K562 (cell line): Measurements from ENCODE around the gene ENKUR. TPM values are rescaled to one million over a fixed set of nuclear protein-coding genes. Genes with fewer than 3 reads are reported as not detected.

Experiments used
- ARID3A ChIP-seq: IDR thresholded peaks from 2 replicates; pipeline ENCODE4 v1.6.1; 2012; ENCODE audit warnings: low read depth, low read length, improper control_type of control experiment, borderline replicate concordance
- ATF1 ChIP-seq, 2 experiments: fragments of 450-650 bp in 1 of 2; IDR thresholded peaks; 2 replicates each; pipeline ENCODE4 v1.6.1; 2016; ENCODE audit warnings: missing compliant biosample characterization in 1 of 2, missing genetic modification characterization in 1 of 2
- CREBBP ChIP-seq: IDR thresholded peaks from one replicate; pipeline ENCODE4 v1.6.1; 2012; ENCODE audit warnings: low read depth, mild to moderate bottlenecking, control low read depth, inconsistent platforms, low read length
- CTCF ChIP-seq, 3 experiments: IDR thresholded peaks in 2 of 3; conservative IDR thresholded peaks in 1 of 3; 2 replicates each; pipeline ENCODE4 v1.5.1; 2011 to 2012; ENCODE audit warnings: low read length in 3 of 3, mild to moderate bottlenecking in 3 of 3, control low read depth in 2 of 3, improper control_type of control experiment in 1 of 3, inconsistent platforms in 1 of 3, low read depth in 1 of 3, mixed read lengths in 1 of 3, moderate library complexity in 1 of 3; ENCODE audit not compliant: insufficient read depth in 2 of 3
- E2F4 ChIP-seq: sonication (generic); formaldehyde crosslinking; IDR thresholded peaks from 2 replicates; pipeline ENCODE4 v1.8.0; 2022; ENCODE audit warnings: mild to moderate bottlenecking, low read depth, missing genetic modification reagents
- ESRRB ChIP-seq: fragments of 250-450 bp; sonication (Bioruptor Pico); IDR thresholded peaks from 2 replicates; pipeline ENCODE4 v1.5.0; 2020; ENCODE audit warnings: mild to moderate bottlenecking, moderate library complexity, borderline replicate concordance
- HDAC2 ChIP-seq: fragments of 450-650 bp; IDR thresholded peaks from 2 replicates; pipeline ENCODE4 v1.6.1; 2016; ENCODE audit warnings: mild to moderate bottlenecking
- KAT7 ChIP-seq: sonication (generic); formaldehyde crosslinking; IDR thresholded peaks from 2 replicates; pipeline ENCODE4 v1.8.0; 2022; ENCODE audit warnings: missing genetic modification reagents, mild to moderate bottlenecking, borderline replicate concordance
- NFE2 ChIP-seq: IDR thresholded peaks from 2 replicates; pipeline ENCODE4 v1.6.1; 2014; ENCODE audit warnings: antibody characterized with exemption, low read depth
- SRF ChIP-seq, 2 experiments: fragments of 250-450, 450-650 bp in 1 of 2; sonication (Bioruptor Pico) in 1 of 2; sonication (generic) in 1 of 2; formaldehyde crosslinking; IDR thresholded peaks; 2 replicates each; pipeline versions ENCODE4 v1.5.0 to v1.5.1; 2020 to 2022; ENCODE audit warnings: mild to moderate bottlenecking in 1 of 2, missing genetic modification reagents in 1 of 2
- TFE3 ChIP-seq: fragments of 450-650 bp; formaldehyde crosslinking; IDR thresholded peaks from 2 replicates; pipeline ENCODE4 v1.4.0; 2020; ENCODE audit warnings: mild to moderate bottlenecking, mixed read lengths
- VEZF1 ChIP-seq: fragments of 200-800 bp; sonication (Bioruptor generic); IDR thresholded peaks from 2 replicates; pipeline ENCODE4 v1.6.1; 2017; ENCODE audit warnings: missing genetic modification characterization, missing compliant biosample characterization
- ZBTB2 ChIP-seq: fragments of 450-650 bp; IDR thresholded peaks from 2 replicates; pipeline ENCODE4 v1.6.1; 2016; ENCODE audit warnings: antibody characterized with exemption
- ZBTB26 ChIP-seq: fragments of 450-650 bp; formaldehyde crosslinking; IDR thresholded peaks from 2 replicates; pipeline ENCODE4 v1.4.0; 2022; ENCODE audit warnings: missing genetic modification characterization
- ZNF184 ChIP-seq: sonication (generic); formaldehyde crosslinking; IDR thresholded peaks from 2 replicates; pipeline ENCODE4 v1.5.0; 2020; ENCODE audit warnings: missing genetic modification reagents
- polyA plus RNA-seq, 8 experiments: library from polyadenylated mRNA; depleted of rRNA in 4 of 8; stranded (reverse) in 5 of 8; unstranded in 3 of 8; fragments of >200 nt; fragmentation: Nextera tagmentation in 2 of 8; fragmentation: Illumina TruSeq in 1 of 8; extraction: Ambion mirVana in 2 of 8; extraction: Trizol in 1 of 8; gene quantifications; 2 replicates each; pipeline versions ENCODE4 v1.2.1 to v1.2.3, GENCODE V29; 2011 to 2014; ENCODE audit warnings: inconsistent platforms in 1 of 8, missing spikeins in 1 of 8
- total RNA-seq, 7 experiments: library from RNA; depleted of rRNA in 6 of 7; stranded (reverse); fragments of >200 nt in 6 of 7; fragmentation: Illumina TruSeq in 2 of 7; extraction: Trizol in 2 of 7; gene quantifications; 2 replicates each; pipeline versions ENCODE4 v1.2.1 to v1.2.3, GENCODE V29; 2011 to 2021; ENCODE audit warnings: low replicate concordance in 1 of 7

Gene ENKUR
- total and polyA plus RNA-seq, 9 of the 15 experiments (the other 6 are each of a cell fraction or from before 2014, with no cell fraction given) = 0.06 to 0.46 (median 0.20) TPM

- TF ChIP-seq ZBTB26 (no peak), NFE2 (no peak), CTCF (IDR thresholded peaks at IDR 0.05 in 2 of 3, conservative IDR thresholded peaks at IDR 0.05 in 1 of 3; ENCODE audit: insufficient read depth in 2 of 3, low read depth in 1 of 3, low read length in 3 of 3) (0 out of 6 replicates have a peak, but pooled peaks of 1 of the 3 experiments have one; percentile 5), E2F4 (0 out of 2 replicates have a peak, but pooled peaks have one; percentile 61), SRF (CRISPR knock-in tag; IDR thresholded peaks at IDR 0.05) (0 out of 4 replicates have a peak, but pooled peaks of 1 of the 2 experiments have one; percentile 4), KAT7 (CRISPR knock-in tag) (peak; percentile 23; the same call in 1 of the 2 replicates), HDAC2 (no peak), CREBBP (no peak), TFE3 (CRISPR knock-in tag) (no peak), ATF1 (CRISPR knock-in tag; IDR thresholded peaks at IDR 0.05) (no peak), ATF1 (tag; IDR thresholded peaks at IDR 0.05) (peak; percentile 31; the same call in 1 of the 2 replicates), ZNF184 (CRISPR knock-in tag) (no peak), ZBTB2 (no peak), VEZF1 (no peak), ARID3A (no peak), ESRRB (CRISPR knock-in tag) (no peak)
Observed at GRCh38 chr10:24952143-24952706, 63.7 kb downstream of the ENKUR start, which contains the start of gene PRTFDC1 (continued).
